Cerebellar nuclear complex (tissue), 1 donor: Measurements from ENCODE around the gene PSME3IP1.
"Not testable (repeated sequence)": the region's sequence is repeated elsewhere in the genome, so short reads cannot be mapped to it uniquely, and the experiment has no call there.

Source experiments
- DNase-seq, 2 experiments: peaks; one replicate each; lab custom pipeline; 2025; lab: John Stamatoyannopoulos, UW

The PSME3IP1 gene

GRCh38 chr16:57196753-57197152 lies 10.9 kb upstream of the PSME3IP1 start:
- DNase-seq, result no peak

- DNase-seq, result no peak
These were observed 10.4 kb upstream of the PSME3IP1 start for GRCh38 chr16:57196286-57196685.

- no peak for DNase-seq
These were observed 8.7 kb upstream of the PSME3IP1 start for GRCh38 chr16:57194512-57194911.

- no peak for DNase-seq
These were observed 7.1 kb upstream of the PSME3IP1 start for GRCh38 chr16:57192720-57193486.

GRCh38 chr16:57192146-57192545 lies 6.3 kb upstream of the PSME3IP1 start:
- no peak for DNase-seq

- no peak for DNase-seq
These were observed 5.3 kb upstream of the PSME3IP1 start for GRCh38 chr16:57191056-57191571.

- no peak for DNase-seq
These were observed 4.3 kb upstream of the PSME3IP1 start for GRCh38 chr16:57190136-57190535.

- DNase-seq, result not testable (repeated sequence)
These were observed 3.7 kb upstream of the PSME3IP1 start for GRCh38 chr16:57189527-57189926.

- no peak for DNase-seq
These were observed 2.8 kb upstream of the PSME3IP1 start for GRCh38 chr16:57188711-57189002.

GRCh38 chr16:57187902-57188710 lies 2.3 kb upstream of the PSME3IP1 start:
- DNase-seq, result not testable (repeated sequence)

- no peak for DNase-seq
These were observed 1.3 kb upstream of the PSME3IP1 start for GRCh38 chr16:57186872-57187854.

- no peak for DNase-seq
These were observed 344 bp downstream of the PSME3IP1 start for GRCh38 chr16:57185446-57185944.

- peak in 1 of 2 experiments; percentile 12 for DNase-seq
These were observed 873 bp downstream of the PSME3IP1 start for GRCh38 chr16:57184887-57185445.

GRCh38 chr16:57184113-57184512 lies 1.7 kb downstream of the PSME3IP1 start:
- DNase-seq, result no peak

GRCh38 chr16:57179215-57179828 lies 6.5 kb downstream of the PSME3IP1 start:
- no peak for DNase-seq

- DNase-seq, result no peak
These were observed 7.0 kb downstream of the PSME3IP1 start for GRCh38 chr16:57178793-57179212.

GRCh38 chr16:57178196-57178595 lies 7.6 kb downstream of the PSME3IP1 start:
- no peak for DNase-seq

GRCh38 chr16:57175896-57176295 lies 9.9 kb downstream of the PSME3IP1 start:
- no peak for DNase-seq

GRCh38 chr16:57172721-57173290 lies 13.0 kb downstream of the PSME3IP1 start:
- no peak for DNase-seq

- no peak for DNase-seq
These were observed 16.5 kb downstream of the PSME3IP1 start for GRCh38 chr16:57169327-57169726.

GRCh38 chr16:57167953-57168352 lies 17.9 kb downstream of the PSME3IP1 start:
- DNase-seq, result no peak
